ENCODE data around the gene ST8SIA6.
"Not testable (repeated sequence)": the region's sequence is repeated elsewhere in the genome, so short reads cannot be mapped to it uniquely, and the experiment has no call there.

ST8SIA6 gene

GRCh38 chr10:17456032-17456548 lies 1.7 kb upstream of the ST8SIA6 start:
- no peak for DNase-seq

GRCh38 chr10:17455015-17455520 lies 673 bp upstream of the ST8SIA6 start:
- no peak for DNase-seq

- DNase-seq: no peak
Measured at GRCh38 chr10:17453373-17454091, 863 bp downstream of the ST8SIA6 start.

GRCh38 chr10:17453035-17453372 lies 1.4 kb downstream of the ST8SIA6 start:
- DNase-seq: no peak

- DNase-seq: no peak
Measured at GRCh38 chr10:17452060-17452841, 2.1 kb downstream of the ST8SIA6 start.

- no peak for DNase-seq
Measured at GRCh38 chr10:17450024-17450423, 4.4 kb downstream of the ST8SIA6 start.

GRCh38 chr10:17445400-17445998 lies 8.9 kb downstream of the ST8SIA6 start:
- no peak for DNase-seq

GRCh38 chr10:17444388-17444714 lies 10.0 kb downstream of the ST8SIA6 start:
- no peak for DNase-seq

- no peak for DNase-seq
Measured at GRCh38 chr10:17443707-17444387, 10.5 kb downstream of the ST8SIA6 start.

GRCh38 chr10:17438583-17438982 lies 15.8 kb downstream of the ST8SIA6 start:
- DNase-seq: no peak

- not testable (repeated sequence) for DNase-seq
Measured at GRCh38 chr10:17436578-17436977, 17.8 kb downstream of the ST8SIA6 start.

- no peak for DNase-seq
Measured at GRCh38 chr10:17435953-17436352, 18.4 kb downstream of the ST8SIA6 start.

- DNase-seq: no peak
Measured at GRCh38 chr10:17435187-17435586, 19.2 kb downstream of the ST8SIA6 start.

- no peak for DNase-seq
Measured at GRCh38 chr10:17432723-17433122, 21.7 kb downstream of the ST8SIA6 start.

GRCh38 chr10:17431871-17432311 lies 22.5 kb downstream of the ST8SIA6 start:
- no peak for DNase-seq

GRCh38 chr10:17430647-17431355 lies 23.6 kb downstream of the ST8SIA6 start:
- DNase-seq: no peak

GRCh38 chr10:17429490-17429889 lies 24.9 kb downstream of the ST8SIA6 start:
- DNase-seq: no peak

GRCh38 chr10:17428351-17429097 lies 25.9 kb downstream of the ST8SIA6 start:
- DNase-seq: no peak

- no peak for DNase-seq
Measured at GRCh38 chr10:17427666-17428350, 26.6 kb downstream of the ST8SIA6 start.

GRCh38 chr10:17427201-17427600 lies 27.2 kb downstream of the ST8SIA6 start:
- DNase-seq: no peak

- DNase-seq: no peak
Measured at GRCh38 chr10:17426263-17426750, 28.1 kb downstream of the ST8SIA6 start.
